Measurements from ENCODE around the gene NDUFA3.

GRCh38 chr19:54063350-54064116 is 39.1 kb upstream of the NDUFA3 start, which contains the start of gene VSTM1:
- TF ChIP-seq POLR2AphosphoS5 (IDR thresholded peaks at IDR 0.05) (no peak), EP300 (IDR thresholded peaks at IDR 0.05) (no peak)
